SK-N-MC (cell line): ENCODE results near the gene SH3PXD2A.
A peak's percentile ranks its signal among the peaks of the same experiment; 100 is the strongest.

ENCODE experiments used
- DNase-seq: peaks from one replicate; pipeline ENCODE4 v3.0.0-alpha.2; 2011; ENCODE audit warnings: low read depth, low spot score
- H3K27ac ChIP-seq: fragments of 200-600 bp; sonication (generic); 2 replicates; pipeline ENCODE4 v1.5.1; 2016; ENCODE audit warnings: mixed run types
- H3K36me3 ChIP-seq: fragments of 200-600 bp; sonication (generic); 2 replicates; pipeline ENCODE4 v1.6.1; 2017; ENCODE audit warnings: antibody characterized with exemption, low read length, mixed read lengths; ENCODE audit not compliant: insufficient read depth
- H3K4me3 ChIP-seq: fragments of 200-600 bp; sonication (generic); 2 replicates; pipeline ENCODE4 v1.5.1; 2016
- H3K9ac ChIP-seq: fragments of 200-600 bp; sonication (generic); 2 replicates; pipeline ENCODE4 v1.8.0; 2017; ENCODE audit warnings: mixed run types, mixed read lengths; ENCODE audit not compliant: insufficient read length
- H3K9me3 ChIP-seq: fragments of 200-600 bp; sonication (generic); 2 replicates; pipeline ENCODE4 v1.6.1; 2017; ENCODE audit warnings: low read depth, mild to moderate bottlenecking, antibody characterized with exemption, low read length, moderate library complexity, mixed read lengths
- EZH2 ChIP-seq: fragments of 200-600 bp; sonication (generic); IDR thresholded peaks from one replicate; pipeline ENCODE4 v1.6.1; 2017; ENCODE audit warnings: antibody characterized with exemption
- FOXP2 ChIP-seq: optimal IDR thresholded peaks from 2 replicates; pipeline ENCODE3; 2011; ENCODE audit warnings: mild to moderate bottlenecking, moderate library complexity; ENCODE audit not compliant: insufficient read depth; ENCODE audit errors: extremely low read length, control extremely low read depth
- POLR2AphosphoS5 ChIP-seq: IDR thresholded peaks from 2 replicates; pipeline ENCODE4 v1.6.1; 2012; ENCODE audit warnings: mild to moderate bottlenecking, low read depth, low read length, borderline replicate concordance

The SH3PXD2A gene

DNA sequence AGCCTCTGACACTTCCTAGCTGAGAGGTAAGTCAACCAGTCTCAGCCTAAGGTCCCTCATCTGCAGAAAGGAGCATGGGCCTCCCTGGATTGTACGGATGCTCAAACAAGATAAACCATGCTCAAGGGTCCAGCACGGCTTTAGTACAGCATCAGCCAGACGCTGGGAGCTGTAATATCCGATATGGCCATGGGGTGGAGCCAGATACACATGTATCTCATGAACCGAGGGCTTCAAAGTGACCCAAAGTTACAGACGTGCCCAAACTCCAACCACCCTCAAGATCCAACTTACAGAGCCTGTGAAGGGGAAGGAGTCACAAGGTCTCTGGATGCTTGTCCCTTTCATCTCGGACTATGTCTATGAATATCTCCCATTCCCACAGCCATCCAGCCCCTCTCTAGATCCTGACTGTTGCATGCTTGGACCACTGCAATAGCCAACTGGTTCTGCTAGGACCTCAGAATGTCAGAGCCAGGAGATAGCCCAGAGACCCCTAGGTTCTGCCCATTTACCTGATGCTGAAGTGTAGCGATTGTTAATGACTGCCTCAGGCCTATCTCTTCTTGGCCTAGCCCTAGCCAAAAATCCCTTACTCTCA, 142.4 kb downstream of the SH3PXD2A start:
- H3K27ac ChIP-seq = peak overlapping the region; percentile 42; the same call in 1 of the 2 replicates
- no peak overlapping the region for H3K4me3 ChIP-seq
- DNase-seq = no peak
- TF ChIP-seq FOXP2 (no peak), POLR2AphosphoS5 (no peak), EZH2 (no peak)
- H3K36me3 ChIP-seq = no peaks in the 10 kb centered on the region
- no peaks in the 10 kb centered on the region for H3K9me3 ChIP-seq
- H3K9ac ChIP-seq = no peak overlapping the region

DNA sequence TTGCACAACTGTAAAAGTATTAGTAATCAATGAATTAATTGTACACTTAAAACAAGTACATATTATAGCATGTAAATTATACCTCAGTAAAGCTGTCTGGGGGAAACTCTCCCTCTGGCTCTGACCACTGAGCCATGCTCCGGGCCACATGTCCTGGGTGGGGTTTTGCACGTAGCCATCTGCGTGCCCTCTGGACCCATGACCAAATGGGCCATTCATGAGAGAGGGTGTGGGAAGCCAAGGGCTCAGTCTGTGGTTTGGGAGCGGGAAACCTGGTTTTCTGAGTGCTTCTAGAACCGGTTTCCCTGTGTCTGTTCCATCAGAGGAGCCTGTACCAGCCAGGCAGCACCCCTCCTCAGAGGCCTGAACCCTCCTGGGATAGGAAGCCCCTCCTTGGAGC, 143.2 kb downstream of the SH3PXD2A start:
- no peak overlapping the region for H3K4me3 ChIP-seq
- no peaks in the 10 kb centered on the region for H3K9me3 ChIP-seq
- H3K9ac ChIP-seq = no peak overlapping the region
- no peak for TF ChIP-seq FOXP2
- no peaks in the 10 kb centered on the region for H3K36me3 ChIP-seq
- no peak overlapping the region for H3K27ac ChIP-seq
- DNase-seq = no peak

- DNase-seq = no peak
- no peak overlapping the region for H3K4me3 ChIP-seq
- no peaks in the 10 kb centered on the region for H3K9me3 ChIP-seq
- no peak for TF ChIP-seq EZH2
- TF ChIP-seq FOXP2 = no peak
- no peak for TF ChIP-seq POLR2AphosphoS5
- H3K27ac ChIP-seq = no peak overlapping the region
- no peak overlapping the region for H3K9ac ChIP-seq
- no peaks in the 10 kb centered on the region for H3K36me3 ChIP-seq
Observed at GRCh38 chr10:103711351-103711994, 143.9 kb downstream of the SH3PXD2A start.

GRCh38 chr10:103710490-103710889, 144.9 kb downstream of the SH3PXD2A start:
- H3K9ac ChIP-seq = no peak overlapping the region
- no peak for DNase-seq
- no peak for TF ChIP-seq EZH2
- H3K4me3 ChIP-seq = no peak overlapping the region
- no peak overlapping the region for H3K27ac ChIP-seq
- H3K9me3 ChIP-seq = no peaks in the 10 kb centered on the region
- no peaks in the 10 kb centered on the region for H3K36me3 ChIP-seq

DNA sequence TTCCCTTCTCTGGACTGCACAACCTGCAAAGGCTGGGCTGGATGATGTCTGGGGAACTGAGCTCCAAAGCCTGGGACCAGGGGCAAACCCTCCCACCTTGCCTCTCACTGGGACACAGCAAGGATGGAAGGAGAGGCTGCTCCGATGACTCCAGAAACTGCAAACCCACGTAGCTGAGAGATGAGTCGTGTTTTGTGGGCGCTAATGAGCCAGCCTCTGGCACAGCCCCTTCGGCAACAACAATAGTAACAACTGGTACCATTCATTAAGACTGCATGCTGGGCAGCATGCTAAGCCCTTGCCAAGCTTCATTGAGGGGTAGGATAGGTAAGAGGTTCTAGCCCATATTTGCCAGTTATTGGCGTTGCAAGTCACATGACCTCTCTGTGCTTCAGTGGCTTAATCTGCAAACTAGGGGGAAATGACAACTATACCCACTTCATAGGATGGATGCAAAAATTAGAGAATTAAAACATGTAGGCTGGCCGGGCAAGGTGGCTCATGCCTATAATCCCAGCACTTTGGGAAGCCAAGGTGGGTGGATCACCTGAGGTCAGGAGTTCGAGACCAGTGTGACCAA, 145.9 kb downstream of the SH3PXD2A start:
- H3K9ac ChIP-seq = no peak overlapping the region
- H3K36me3 ChIP-seq = no peaks in the 10 kb centered on the region
- H3K9me3 ChIP-seq = no peaks in the 10 kb centered on the region
- H3K27ac ChIP-seq = no peak overlapping the region
- DNase-seq = no peak
- no peak overlapping the region for H3K4me3 ChIP-seq
- no peak for TF ChIP-seq POLR2AphosphoS5
- TF ChIP-seq EZH2 = no peak
- TF ChIP-seq FOXP2 = no peak

- Histone ChIP-seq H3K27ac (no peak overlapping the region), H3K4me3 (no peak overlapping the region), H3K9ac (no peak overlapping the region), H3K36me3 (no peaks in the 10 kb centered on the region), H3K9me3 (no peaks in the 10 kb centered on the region)
- no peak for DNase-seq
- TF ChIP-seq FOXP2 (no peak), POLR2AphosphoS5 (no peak), EZH2 (no peak)
Observed at GRCh38 chr10:103708627-103709288, 146.6 kb downstream of the SH3PXD2A start.

DNA sequence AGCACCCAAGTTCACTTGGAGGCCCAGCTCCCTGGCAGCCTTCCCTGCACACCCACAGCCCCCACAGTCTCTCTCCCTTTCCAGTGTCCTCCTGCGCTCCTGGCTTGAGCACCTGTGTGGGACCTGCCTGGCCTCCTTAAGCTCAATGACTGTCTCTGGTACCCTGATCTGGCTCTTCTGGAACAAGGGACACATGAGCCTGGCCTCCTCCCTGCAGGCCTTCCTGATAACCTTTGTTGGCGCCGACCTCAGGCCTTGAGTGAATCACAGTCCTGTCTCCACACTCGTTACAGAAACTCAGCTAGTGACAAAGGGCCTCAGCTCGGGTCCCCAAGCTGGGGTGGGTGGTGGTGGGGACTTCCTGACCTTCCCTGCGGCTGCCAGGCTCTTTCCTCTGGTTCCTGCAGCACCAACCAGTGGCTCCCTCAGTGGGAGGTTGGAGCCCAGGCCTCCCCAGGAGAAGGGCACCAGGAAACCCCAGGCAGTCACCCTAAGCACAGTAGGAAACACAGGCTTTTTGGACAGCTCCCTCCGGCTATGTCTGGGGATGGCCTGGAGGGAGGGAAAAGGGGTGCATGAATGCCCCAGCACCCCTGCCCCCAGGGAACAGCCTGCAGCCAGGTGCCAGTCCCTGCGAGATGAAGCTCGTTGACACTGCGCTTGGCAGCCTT, 147.3 kb downstream of the SH3PXD2A start:
- H3K36me3 ChIP-seq = no peaks in the 10 kb centered on the region
- no peak for DNase-seq
- no peak for TF ChIP-seq EZH2
- TF ChIP-seq FOXP2 = no peak
- no peak for TF ChIP-seq POLR2AphosphoS5

GRCh38 chr10:103706762-103707161, 148.6 kb downstream of the SH3PXD2A start:
- no peaks in the 10 kb centered on the region for H3K36me3 ChIP-seq
- DNase-seq = no peak
- no peak overlapping the region for H3K4me3 ChIP-seq
- no peak overlapping the region for H3K27ac ChIP-seq
- no peak overlapping the region for H3K9ac ChIP-seq
- TF ChIP-seq FOXP2 (no peak), POLR2AphosphoS5 (no peak), EZH2 (no peak)
- no peaks in the 10 kb centered on the region for H3K9me3 ChIP-seq

More for the DNA sequence above, 147.3 kb downstream of the SH3PXD2A start:
- no peak overlapping the region for H3K4me3 ChIP-seq
- H3K9ac ChIP-seq = no peak overlapping the region
- no peaks in the 10 kb centered on the region for H3K9me3 ChIP-seq
- no peak overlapping the region for H3K27ac ChIP-seq

DNA sequence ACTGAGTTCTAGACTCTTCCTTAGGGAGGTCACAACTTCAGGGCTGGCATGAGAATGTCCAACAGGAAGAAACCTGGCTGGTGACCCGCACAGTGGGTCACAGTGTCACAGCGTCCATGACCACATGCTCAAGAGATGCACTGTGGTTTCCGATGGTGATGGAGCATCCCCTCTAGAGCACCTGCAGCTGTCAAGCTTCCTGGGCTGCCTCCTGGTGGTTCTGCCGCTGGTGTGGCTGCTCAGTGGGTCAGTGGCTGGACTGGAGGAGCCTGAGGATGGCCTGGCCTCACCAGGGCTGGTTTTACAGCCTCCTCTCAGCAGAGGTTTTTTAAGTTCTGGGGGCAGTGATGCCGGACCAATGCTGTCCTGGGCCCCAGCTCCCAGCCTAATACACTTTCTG, 149.3 kb downstream of the SH3PXD2A start:
- H3K36me3 ChIP-seq = no peaks in the 10 kb centered on the region
- DNase-seq = no peak
- H3K9ac ChIP-seq = no peak overlapping the region
- no peaks in the 10 kb centered on the region for H3K9me3 ChIP-seq
- no peak overlapping the region for H3K27ac ChIP-seq
- H3K4me3 ChIP-seq = no peak overlapping the region
- TF ChIP-seq POLR2AphosphoS5 = no peak
- no peak for TF ChIP-seq EZH2
- no peak for TF ChIP-seq FOXP2
